ENCODE results near the gene P4HTM. TPM values are rescaled to one million over a fixed set of nuclear protein-coding genes. Genes with fewer than 3 reads are reported as not detected.

Gene P4HTM
- total RNA-seq, 1 experiment from 2014 or later = 18.8 TPM

DNA sequence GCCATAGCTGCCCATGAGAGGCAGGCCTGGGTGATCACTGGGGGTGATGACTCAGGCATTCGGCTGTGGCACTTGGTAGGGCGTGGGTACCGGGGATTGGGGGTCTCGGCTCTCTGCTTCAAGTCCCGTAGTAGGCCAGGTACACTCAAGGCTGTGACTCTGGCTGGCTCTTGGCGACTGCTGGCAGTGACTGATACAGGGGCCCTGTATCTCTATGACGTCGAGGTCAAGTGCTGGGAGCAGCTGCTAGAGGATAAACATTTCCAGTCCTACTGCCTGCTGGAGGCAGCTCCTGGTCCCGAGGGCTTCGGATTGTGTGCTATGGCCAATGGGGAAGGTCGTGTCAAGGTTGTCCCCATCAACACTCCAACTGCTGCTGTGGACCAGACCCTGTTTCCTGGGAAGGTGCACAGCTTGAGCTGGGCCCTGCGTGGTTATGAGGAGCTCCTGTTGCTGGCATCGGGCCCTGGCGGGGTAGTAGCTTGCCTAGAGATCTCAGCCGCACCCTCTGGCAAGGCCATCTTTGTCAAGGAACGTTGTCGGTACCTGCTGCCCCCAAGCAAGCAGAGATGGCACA is 22.5 kb downstream of the P4HTM start:
- no peak overlapping the region for H3K27ac Mint-ChIP-seq (ENCODE audit: low read depth, unreplicated experiment)
- BruUV-seq (replicated peaks) = no TSS peak
- H3K4me3 Mint-ChIP-seq (ENCODE audit: unreplicated experiment) = no peak overlapping the region
- CTCF ChIA-PET = interaction anchor here (1.2 to 1.4 kb wide), 2 partner anchors 21 to 25 kb away, joined by 3 to 4 read pairs; no protein-coding TSS in a partner anchor
- intact Hi-C loops (cut with micrococcal nuclease) = no loop called here
- peaks cover 10% of the 10 kb centered on the region for H3K4me1 Mint-ChIP-seq (ENCODE audit: insufficient read depth, unreplicated experiment)
- no peak for DNase-seq (ENCODE audit: unreplicated experiment)
- H3K9me3 Mint-ChIP-seq (ENCODE audit: unreplicated experiment) = no peaks in the 10 kb centered on the region
- no peaks in the 10 kb centered on the region for H3K27me3 Mint-ChIP-seq (ENCODE audit: insufficient read depth, unreplicated experiment)
- peaks cover 87% of the 10 kb centered on the region for H3K36me3 Mint-ChIP-seq (ENCODE audit: insufficient read depth, unreplicated experiment)
- POLR2A ChIA-PET = interaction anchor here (0.5 to 8.3 kb wide), 11 partner anchors 8 to 573 kb away, joined by 3 to 251 read pairs (median 3); partner anchors contain the start of genes CCDC51, DALRD3, NDUFAF3 and P4HTM
- TF ChIP-seq, protein P1, sequence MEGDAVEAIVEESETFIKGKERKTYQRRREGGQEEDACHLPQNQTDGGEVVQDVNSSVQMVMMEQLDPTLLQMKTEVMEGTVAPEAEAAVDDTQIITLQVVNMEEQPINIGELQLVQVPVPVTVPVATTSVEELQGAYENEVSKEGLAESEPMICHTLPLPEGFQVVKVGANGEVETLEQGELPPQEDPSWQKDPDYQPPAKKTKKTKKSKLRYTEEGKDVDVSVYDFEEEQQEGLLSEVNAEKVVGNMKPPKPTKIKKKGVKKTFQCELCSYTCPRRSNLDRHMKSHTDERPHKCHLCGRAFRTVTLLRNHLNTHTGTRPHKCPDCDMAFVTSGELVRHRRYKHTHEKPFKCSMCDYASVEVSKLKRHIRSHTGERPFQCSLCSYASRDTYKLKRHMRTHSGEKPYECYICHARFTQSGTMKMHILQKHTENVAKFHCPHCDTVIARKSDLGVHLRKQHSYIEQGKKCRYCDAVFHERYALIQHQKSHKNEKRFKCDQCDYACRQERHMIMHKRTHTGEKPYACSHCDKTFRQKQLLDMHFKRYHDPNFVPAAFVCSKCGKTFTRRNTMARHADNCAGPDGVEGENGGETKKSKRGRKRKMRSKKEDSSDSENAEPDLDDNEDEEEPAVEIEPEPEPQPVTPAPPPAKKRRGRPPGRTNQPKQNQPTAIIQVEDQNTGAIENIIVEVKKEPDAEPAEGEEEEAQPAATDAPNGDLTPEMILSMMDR (IDR thresholded peaks at IDR 0.05; ENCODE audit: unreplicated experiment) = no peak

DNA sequence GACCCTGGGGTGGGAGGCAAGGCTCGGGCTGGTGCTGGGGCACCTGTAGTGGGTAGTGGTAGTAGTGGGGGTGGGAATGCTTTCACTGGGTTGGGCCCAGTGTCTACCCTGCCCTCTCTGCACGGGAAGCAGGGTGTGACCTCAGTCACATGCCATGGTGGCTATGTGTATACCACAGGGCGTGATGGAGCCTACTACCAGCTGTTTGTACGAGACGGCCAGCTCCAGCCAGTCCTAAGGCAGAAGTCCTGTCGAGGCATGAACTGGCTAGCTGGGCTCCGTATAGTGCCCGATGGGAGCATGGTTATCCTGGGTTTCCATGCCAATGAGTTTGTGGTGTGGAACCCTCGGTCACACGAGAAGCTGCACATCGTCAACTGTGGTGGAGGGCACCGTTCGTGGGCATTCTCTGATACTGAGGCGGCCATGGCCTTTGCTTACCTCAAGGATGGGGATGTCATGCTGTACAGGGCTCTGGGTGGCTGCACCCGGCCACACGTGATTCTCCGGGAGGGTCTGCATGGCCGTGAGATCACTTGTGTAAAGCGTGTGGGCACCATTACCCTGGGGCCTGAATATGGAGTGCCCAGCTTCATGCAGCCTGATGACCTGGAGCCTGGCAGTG is 23.2 kb downstream of the P4HTM start:
- BruUV-seq (replicated peaks) = no TSS peak
- Mint-ChIP-seq H3K9me3 (ENCODE audit: unreplicated experiment) (no peaks in the 10 kb centered on the region), H3K27ac (ENCODE audit: low read depth, unreplicated experiment) (no peak overlapping the region), H3K36me3 (ENCODE audit: insufficient read depth, unreplicated experiment) (peaks cover 87% of the 10 kb centered on the region), H3K27me3 (ENCODE audit: insufficient read depth, unreplicated experiment) (no peaks in the 10 kb centered on the region), H3K4me1 (ENCODE audit: insufficient read depth, unreplicated experiment) (peaks cover 4% of the 10 kb centered on the region), H3K4me3 (ENCODE audit: unreplicated experiment) (no peak overlapping the region)
- TF ChIP-seq, protein P1 (IDR thresholded peaks at IDR 0.05; ENCODE audit: unreplicated experiment) = no peak
- CTCF ChIA-PET = interaction anchor here (0.7 to 2.3 kb wide), 7 partner anchors 10 to 420 kb away, joined by 3 to 16 read pairs (median 5); partner anchors contain the start of genes P4HTM and QRICH1
- intact Hi-C loops (cut with micrococcal nuclease) = no loop called here
- no peak for DNase-seq (ENCODE audit: unreplicated experiment)
- POLR2A ChIA-PET = interaction anchor here (0.5 to 3.5 kb wide), 7 partner anchors 9 to 573 kb away, joined by 3 to 15 read pairs (median 4); partner anchors contain the start of genes CCDC51, NDUFAF3, P4HTM and QRICH1

DNA sequence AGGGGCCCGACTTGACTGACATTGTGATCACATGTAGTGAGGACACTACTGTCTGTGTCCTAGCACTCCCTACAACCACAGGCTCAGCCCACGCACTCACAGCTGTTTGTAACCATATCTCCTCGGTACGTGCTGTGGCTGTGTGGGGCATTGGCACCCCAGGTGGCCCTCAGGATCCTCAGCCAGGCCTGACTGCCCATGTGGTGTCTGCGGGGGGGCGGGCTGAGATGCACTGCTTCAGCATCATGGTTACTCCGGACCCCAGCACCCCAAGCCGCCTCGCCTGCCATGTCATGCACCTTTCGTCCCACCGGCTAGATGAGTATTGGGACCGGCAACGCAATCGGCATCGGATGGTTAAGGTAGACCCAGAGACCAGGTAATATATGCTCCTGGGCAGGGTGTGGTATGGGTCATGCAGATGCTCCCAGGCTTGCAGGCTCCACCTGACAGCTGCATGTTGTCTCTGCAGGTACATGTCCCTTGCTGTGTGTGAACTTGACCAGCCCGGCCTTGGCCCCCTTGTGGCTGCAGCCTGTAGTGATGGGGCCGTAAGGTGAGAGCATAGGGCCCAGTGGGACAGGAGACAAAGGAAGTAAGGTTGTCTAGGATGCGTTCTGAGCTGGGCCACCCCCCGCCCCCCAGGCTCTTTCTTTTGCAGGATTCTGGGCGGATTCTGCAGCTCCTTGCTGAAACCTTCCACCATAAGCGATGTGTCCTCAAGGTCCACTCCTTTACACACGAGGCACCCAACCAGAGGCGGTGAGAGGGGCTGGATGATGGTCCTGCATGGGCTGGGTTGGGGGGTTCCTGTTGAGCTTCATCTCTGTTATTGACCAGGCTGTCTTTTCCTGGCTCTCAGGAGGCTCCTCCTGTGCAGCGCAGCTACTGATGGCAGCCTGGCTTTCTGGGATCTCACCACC is 24.0 kb downstream of the P4HTM start:
- Mint-ChIP-seq H3K4me1 (ENCODE audit: insufficient read depth, unreplicated experiment) (no peaks in the 10 kb centered on the region), H3K9me3 (ENCODE audit: unreplicated experiment) (no peaks in the 10 kb centered on the region), H3K36me3 (ENCODE audit: insufficient read depth, unreplicated experiment) (peaks cover 80% of the 10 kb centered on the region), H3K27ac (ENCODE audit: low read depth, unreplicated experiment) (no peak overlapping the region), H3K27me3 (ENCODE audit: insufficient read depth, unreplicated experiment) (no peaks in the 10 kb centered on the region), H3K4me3 (ENCODE audit: unreplicated experiment) (no peak overlapping the region)
- POLR2A ChIA-PET = interaction anchor here (0.6 to 3.5 kb wide), 5 partner anchors 8 to 107 kb away, joined by 3 to 15 read pairs (median 4); partner anchors contain the start of genes NDUFAF3, P4HTM, QRICH1 and USP19
- TF ChIP-seq, protein P1 (IDR thresholded peaks at IDR 0.05; ENCODE audit: unreplicated experiment) = peak; percentile 55
- peak; percentile 61 for DNase-seq (ENCODE audit: unreplicated experiment)
- intact Hi-C loops (cut with micrococcal nuclease) = loop anchor here (2.0 kb wide), 1 partner anchor 25 kb away; no protein-coding TSS in a partner anchor
- CTCF ChIA-PET = interaction anchor here (0.6 to 2.3 kb wide), 8 partner anchors 10 to 436 kb away, joined by 3 to 16 read pairs (median 5); partner anchors contain the start of genes P4HTM and QRICH1
- no TSS peak for BruUV-seq (replicated peaks)

Measured in MCF 10A (cell line).